Keratinocyte (primary cell): ENCODE results near the gene USP10.

Source experiments
- CTCF ChIP-seq, 3 experiments: IDR thresholded peaks in 1 of 3; conservative IDR thresholded peaks in 1 of 3; optimal IDR thresholded peaks in 1 of 3; 2 replicates in 2 of 3; 3 replicates in 1 of 3; pipeline versions ENCODE3 to v1.5.1; 2011; ENCODE audit warnings: low read length in 3 of 3, mild to moderate bottlenecking in 3 of 3, moderate library complexity in 2 of 3, control low read depth in 1 of 3, inconsistent platforms in 1 of 3; ENCODE audit not compliant: insufficient read depth in 2 of 3; ENCODE audit errors: extremely low read depth in 1 of 3
- EZH2 ChIP-seq: IDR thresholded peaks from one replicate; pipeline ENCODE4 v1.6.1; 2012; ENCODE audit warnings: inconsistent platforms, mild to moderate bottlenecking, low read length, moderate library complexity

- TF ChIP-seq CTCF (optimal IDR thresholded peaks at IDR 0.05 in 1 of 3, IDR thresholded peaks at IDR 0.05 in 1 of 3, conservative IDR thresholded peaks at IDR 0.05 in 1 of 3; ENCODE audit: extremely low read depth in 1 of 3, insufficient read depth in 2 of 3, low read length in 3 of 3) (no peak), EZH2 (no peak)
Observed at GRCh38 chr16:84821179-84821578, 121.4 kb downstream of the USP10 start.
